Sigmoid colon (tissue), 4 donors: ENCODE data around the gene AFF2.

Source experiments
- EP300 ChIP-seq, 4 donors: sonication (generic); formaldehyde crosslinking; IDR thresholded peaks; one replicate each; pipeline ENCODE4 v1.6.1; 2017; ENCODE audit warnings: antibody characterized with exemption in 4 of 4
- TF ChIP-seq, protein P1 (sequence below), 4 experiments: fragments of 450-650 bp in 3 of 4; fragments of 200-600 bp in 1 of 4; IDR thresholded peaks; one replicate each; pipeline ENCODE4 v1.5.1; 2016 to 2019; ENCODE audit warnings: antibody characterized with exemption in 4 of 4, mild to moderate bottlenecking in 3 of 4, moderate library complexity in 2 of 4

DNA sequence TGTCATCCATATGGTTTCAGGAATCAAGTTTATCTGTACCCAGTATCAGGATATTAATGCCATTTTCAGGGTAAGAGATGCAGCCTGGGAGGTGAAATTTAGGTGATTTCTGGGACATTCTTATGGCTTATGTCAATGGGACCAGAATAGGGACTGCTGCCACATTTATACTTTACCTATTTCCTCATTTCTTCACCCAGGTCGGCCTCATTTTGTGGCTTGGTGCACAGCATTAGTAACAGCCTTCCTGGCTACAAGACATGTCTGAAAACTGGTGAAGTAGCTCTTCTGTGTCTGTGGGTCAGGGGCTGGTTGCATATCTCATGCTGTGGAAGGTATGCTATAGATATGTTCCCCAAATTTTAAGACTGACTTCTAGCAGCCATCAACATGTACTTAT, 284.8 kb downstream of the AFF2 start:
- TF ChIP-seq, protein P1, sequence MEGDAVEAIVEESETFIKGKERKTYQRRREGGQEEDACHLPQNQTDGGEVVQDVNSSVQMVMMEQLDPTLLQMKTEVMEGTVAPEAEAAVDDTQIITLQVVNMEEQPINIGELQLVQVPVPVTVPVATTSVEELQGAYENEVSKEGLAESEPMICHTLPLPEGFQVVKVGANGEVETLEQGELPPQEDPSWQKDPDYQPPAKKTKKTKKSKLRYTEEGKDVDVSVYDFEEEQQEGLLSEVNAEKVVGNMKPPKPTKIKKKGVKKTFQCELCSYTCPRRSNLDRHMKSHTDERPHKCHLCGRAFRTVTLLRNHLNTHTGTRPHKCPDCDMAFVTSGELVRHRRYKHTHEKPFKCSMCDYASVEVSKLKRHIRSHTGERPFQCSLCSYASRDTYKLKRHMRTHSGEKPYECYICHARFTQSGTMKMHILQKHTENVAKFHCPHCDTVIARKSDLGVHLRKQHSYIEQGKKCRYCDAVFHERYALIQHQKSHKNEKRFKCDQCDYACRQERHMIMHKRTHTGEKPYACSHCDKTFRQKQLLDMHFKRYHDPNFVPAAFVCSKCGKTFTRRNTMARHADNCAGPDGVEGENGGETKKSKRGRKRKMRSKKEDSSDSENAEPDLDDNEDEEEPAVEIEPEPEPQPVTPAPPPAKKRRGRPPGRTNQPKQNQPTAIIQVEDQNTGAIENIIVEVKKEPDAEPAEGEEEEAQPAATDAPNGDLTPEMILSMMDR (IDR thresholded peaks at IDR 0.05) = no peak
- TF ChIP-seq EP300 (IDR thresholded peaks at IDR 0.05) = no peak
